HK-2 (cell line): ENCODE results near the gene PNPLA8.
A peak's percentile ranks its signal among the peaks of the same experiment; 100 is the strongest.
"Not testable (repeated sequence)": the region's sequence is repeated elsewhere in the genome, so short reads cannot be mapped to it uniquely, and the experiment has no call there.

Experiments used
- DNase-seq: peaks from one replicate; pipeline ENCODE4 v3.0.0-alpha.2; 2018; ENCODE audit not compliant: unreplicated experiment

Gene PNPLA8

GRCh38 chr7:108525985-108526767, at the start of gene PNPLA8:
Gene PNPLA8, minus strand, starts transcription at chr7:108526135. Its CDS starts 10,644 bp downstream, at chr7:108515491.
- peak; percentile 100 for DNase-seq

GRCh38 chr7:108575156-108575555, 49.2 kb upstream of the PNPLA8 start:
- no peak for DNase-seq

- no peak for DNase-seq
Observed at GRCh38 chr7:108572480-108572879, 46.5 kb upstream of the PNPLA8 start.

- DNase-seq, result peak; percentile 55
Observed at GRCh38 chr7:108570146-108570755, 44.3 kb upstream of the PNPLA8 start.

GRCh38 chr7:108569381-108570145, 43.6 kb upstream of the PNPLA8 start, which contains the start of the genes DNAJB9 and THAP5:
Gene DNAJB9, plus strand, starts transcription at chr7:108569874. Its CDS starts 1,853 bp downstream, at chr7:108571727.
Gene THAP5, minus strand, starts transcription at chr7:108569706. Its CDS starts 137 bp downstream, at chr7:108569569.
- peak; percentile 100 for DNase-seq

GRCh38 chr7:108568801-108569380, 43.0 kb upstream of the PNPLA8 start:
- DNase-seq, result no peak

- no peak for DNase-seq
Observed at GRCh38 chr7:108565987-108566386, 40.1 kb upstream of the PNPLA8 start.

- no peak for DNase-seq
Observed at GRCh38 chr7:108561047-108561619, 35.2 kb upstream of the PNPLA8 start.

- DNase-seq, result no peak
Observed at GRCh38 chr7:108559253-108559652, 33.3 kb upstream of the PNPLA8 start.

- no peak for DNase-seq
Observed at GRCh38 chr7:108557617-108558016, 31.7 kb upstream of the PNPLA8 start.

- DNase-seq, result no peak
Observed at GRCh38 chr7:108557191-108557590, 31.3 kb upstream of the PNPLA8 start.

- not testable (repeated sequence) for DNase-seq
Observed at GRCh38 chr7:108556665-108557064, 30.7 kb upstream of the PNPLA8 start.

- DNase-seq, result not testable (repeated sequence)
Observed at GRCh38 chr7:108548141-108548896, 22.4 kb upstream of the PNPLA8 start.

- DNase-seq, result no peak
Observed at GRCh38 chr7:108541478-108541877, 15.5 kb upstream of the PNPLA8 start.

- not testable (repeated sequence) for DNase-seq
Observed at GRCh38 chr7:108538685-108539084, 12.8 kb upstream of the PNPLA8 start.

- not testable (repeated sequence) for DNase-seq
Observed at GRCh38 chr7:108538236-108538635, 12.3 kb upstream of the PNPLA8 start.

GRCh38 chr7:108537229-108537628, 11.3 kb upstream of the PNPLA8 start:
- no peak for DNase-seq

- DNase-seq, result no peak
Observed at GRCh38 chr7:108535744-108536143, 9.8 kb upstream of the PNPLA8 start.

GRCh38 chr7:108535257-108535656, 9.3 kb upstream of the PNPLA8 start:
- no peak for DNase-seq

GRCh38 chr7:108533712-108534111, 7.8 kb upstream of the PNPLA8 start:
- no peak for DNase-seq

- no peak for DNase-seq
Observed at GRCh38 chr7:108529341-108529740, 3.4 kb upstream of the PNPLA8 start.
